Endodermal cell (in vitro differentiated cells): ENCODE results near the gene AEBP1. TPM values are rescaled to one million over a fixed set of nuclear protein-coding genes. Genes with fewer than 3 reads are reported as not detected.

Experiments
- DNase-seq: peaks from one replicate; pipeline ENCODE4 v3.0.0-alpha.2; 2017
- H3K27ac ChIP-seq: 2 replicates; pipeline ENCODE4 v1.5.1; 2013; ENCODE audit warnings: mild to moderate bottlenecking, low read depth, low read length, moderate library complexity
- H3K27me3 ChIP-seq: 2 replicates; pipeline ENCODE4 v1.6.1; 2013; ENCODE audit warnings: mild to moderate bottlenecking, low read length, moderate library complexity; ENCODE audit not compliant: insufficient read depth, control insufficient read depth, poor library complexity, severe bottlenecking
- H3K36me3 ChIP-seq: 2 replicates; pipeline ENCODE4 v1.7.0; 2013; ENCODE audit warnings: mild to moderate bottlenecking, low read length, moderate library complexity; ENCODE audit not compliant: control insufficient read depth, insufficient read depth
- H3K4me1 ChIP-seq: one replicate; pipeline ENCODE4 v1.7.0; 2013; ENCODE audit warnings: low read length; ENCODE audit not compliant: control insufficient read depth, insufficient read depth
- H3K4me3 ChIP-seq: 2 replicates; pipeline ENCODE4 v1.5.1; 2013; ENCODE audit warnings: mild to moderate bottlenecking, low read length, moderate library complexity
- H3K9ac ChIP-seq: 2 replicates; pipeline ENCODE4 v1.6.1; 2013; ENCODE audit warnings: mild to moderate bottlenecking, low read length, moderate library complexity; ENCODE audit not compliant: poor library complexity, severe bottlenecking; ENCODE audit errors: extremely low read depth
- H3K9me3 ChIP-seq: 2 replicates; pipeline ENCODE4 v1.6.1; 2013; ENCODE audit warnings: mild to moderate bottlenecking, low read length, moderate library complexity; ENCODE audit not compliant: control insufficient read depth
- H3K27ac Mint-ChIP-seq: 2 replicates; pipeline ENCODE4 v1.8.0; 2020; ENCODE audit warnings: mixed read lengths
- H3K27me3 Mint-ChIP-seq: 2 replicates; pipeline ENCODE4 v1.8.0; 2021; ENCODE audit warnings: mild to moderate bottlenecking, mixed read lengths; ENCODE audit not compliant: insufficient read depth
- H3K36me3 Mint-ChIP-seq: 2 replicates; pipeline ENCODE4 v1.8.0; 2020; ENCODE audit warnings: low read depth, mixed read lengths
- H3K4me1 Mint-ChIP-seq: 2 replicates; pipeline ENCODE4 v1.8.0; 2020; ENCODE audit warnings: mixed read lengths
- H3K4me3 Mint-ChIP-seq: 2 replicates; pipeline ENCODE4 v1.8.0; 2020; ENCODE audit warnings: mild to moderate bottlenecking, moderate library complexity, mixed read lengths
- H3K9me3 Mint-ChIP-seq: 2 replicates; pipeline ENCODE4 v1.8.0; 2020; ENCODE audit warnings: mild to moderate bottlenecking, mixed read lengths
- WGBS, 2 experiments: methylation state at CpG; one replicate each; pipeline versions ENCODE4 v1.1.5 to v1.1.7; 2013; ENCODE audit warnings: missing lambda C conversion rate in 2 of 2, mixed read lengths in 1 of 2; ENCODE audit not compliant: insufficient coverage in 1 of 2, insufficient read length in 1 of 2; 5-methylcytosine and 5-hydroxymethylcytosine counted together
- microRNA-seq: library from miRNA; unstranded; fragments of <30 nt; microRNA quantifications from one replicate; pipeline ENCODE4 v1.2.0, GENCODE V29; 2020; ENCODE audit warnings: borderline microRNAs expressed
- total RNA-seq, 2 donors: library from RNA; stranded (reverse); fragmentation: NEBNext Ultra II Directional in 1 of 2; extraction: Animal tissue kit (Norgen Biotek cat#: 25700) in 1 of 2; gene quantifications; 2 replicates in 1 of 2; 3 replicates in 1 of 2; pipeline ENCODE4 v1.2.1, GENCODE V29; 2021
- TF ChIP-seq, protein P1 (sequence below): fragments of 200-600 bp; sonication (generic); conservative IDR thresholded peaks from 2 replicates; pipeline ENCODE4 v1.5.0; 2021; ENCODE audit warnings: antibody characterized with exemption, mild to moderate bottlenecking

AEBP1 gene
- total RNA-seq, 2 donors from 2014 or later, result 55.2 to 65.8 TPM

DNA sequence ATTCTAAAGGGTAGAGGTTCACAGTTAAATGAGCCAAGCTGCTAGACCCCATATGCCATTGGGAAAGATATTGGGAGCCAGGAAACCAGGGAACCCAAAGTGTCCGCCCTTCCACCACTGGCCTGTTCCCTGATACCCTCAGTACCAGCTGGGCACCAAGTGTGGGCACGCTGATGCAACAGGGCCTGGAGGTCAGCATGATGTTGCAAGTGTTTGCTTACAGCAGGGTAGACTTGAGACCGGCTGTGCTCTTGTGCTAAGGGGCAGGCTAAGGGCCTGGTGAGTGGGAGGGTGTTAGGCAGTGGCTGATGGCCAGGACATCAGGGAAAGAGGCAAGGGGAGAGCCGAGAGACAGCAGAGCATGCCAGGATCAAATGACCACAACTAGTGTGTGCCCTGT lies 58.0 kb downstream of the AEBP1 start:
- 90 to 91% methylated on average over 4 of the region's 4 CpGs for WGBS, 2 experiments
- Histone ChIP-seq H3K9me3 (no peaks in the 10 kb centered on the region), H3K27me3 (no peaks in the 10 kb centered on the region), H3K27ac (no peak overlapping the region), H3K4me3 (no peak overlapping the region), H3K4me1 (no peaks in the 10 kb centered on the region), H3K9ac (no peak overlapping the region), H3K36me3 (no peaks in the 10 kb centered on the region)
- no peak overlapping the region for H3K27ac Mint-ChIP-seq
- no peaks in the 10 kb centered on the region for H3K4me1 Mint-ChIP-seq
- TF ChIP-seq, protein P1, sequence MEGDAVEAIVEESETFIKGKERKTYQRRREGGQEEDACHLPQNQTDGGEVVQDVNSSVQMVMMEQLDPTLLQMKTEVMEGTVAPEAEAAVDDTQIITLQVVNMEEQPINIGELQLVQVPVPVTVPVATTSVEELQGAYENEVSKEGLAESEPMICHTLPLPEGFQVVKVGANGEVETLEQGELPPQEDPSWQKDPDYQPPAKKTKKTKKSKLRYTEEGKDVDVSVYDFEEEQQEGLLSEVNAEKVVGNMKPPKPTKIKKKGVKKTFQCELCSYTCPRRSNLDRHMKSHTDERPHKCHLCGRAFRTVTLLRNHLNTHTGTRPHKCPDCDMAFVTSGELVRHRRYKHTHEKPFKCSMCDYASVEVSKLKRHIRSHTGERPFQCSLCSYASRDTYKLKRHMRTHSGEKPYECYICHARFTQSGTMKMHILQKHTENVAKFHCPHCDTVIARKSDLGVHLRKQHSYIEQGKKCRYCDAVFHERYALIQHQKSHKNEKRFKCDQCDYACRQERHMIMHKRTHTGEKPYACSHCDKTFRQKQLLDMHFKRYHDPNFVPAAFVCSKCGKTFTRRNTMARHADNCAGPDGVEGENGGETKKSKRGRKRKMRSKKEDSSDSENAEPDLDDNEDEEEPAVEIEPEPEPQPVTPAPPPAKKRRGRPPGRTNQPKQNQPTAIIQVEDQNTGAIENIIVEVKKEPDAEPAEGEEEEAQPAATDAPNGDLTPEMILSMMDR, result no peak
- H3K9me3 Mint-ChIP-seq, result no peaks in the 10 kb centered on the region
- H3K36me3 Mint-ChIP-seq, result no peaks in the 10 kb centered on the region
- H3K27me3 Mint-ChIP-seq, result peaks cover 4% of the 10 kb centered on the region
- DNase-seq, result peak; percentile 26
- H3K4me3 Mint-ChIP-seq, result no peak overlapping the region

DNA sequence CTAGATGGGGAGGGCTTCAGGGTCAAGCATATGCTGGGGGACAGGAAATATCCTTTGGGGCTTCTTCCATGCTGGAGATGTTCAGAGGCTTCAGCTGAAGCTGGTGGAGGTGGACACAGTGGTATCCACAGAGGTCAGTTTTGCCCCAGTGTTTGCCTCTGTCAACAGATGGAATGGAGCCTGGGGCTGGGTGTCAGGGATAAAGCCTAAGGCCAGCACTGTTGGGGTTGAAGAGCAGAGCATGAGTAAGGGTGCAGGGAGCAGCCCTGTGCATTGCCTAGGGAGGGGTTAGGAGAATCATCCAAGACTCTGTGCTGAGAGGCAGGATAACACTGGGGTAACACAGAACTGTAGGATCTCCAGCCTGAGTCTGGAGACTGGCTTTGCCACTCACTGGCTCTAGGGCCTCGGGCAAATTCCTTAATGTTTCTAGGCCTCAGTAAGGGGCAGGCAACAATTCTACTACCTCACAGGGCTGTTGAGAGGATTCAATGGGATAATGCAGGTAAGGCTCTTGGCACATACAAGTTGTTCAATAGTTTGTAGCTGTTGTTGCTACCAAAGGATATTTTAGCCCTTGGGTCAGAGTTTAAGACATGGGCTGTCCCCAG lies 58.7 kb downstream of the AEBP1 start:
- no peaks in the 10 kb centered on the region for H3K4me1 ChIP-seq
- no peaks in the 10 kb centered on the region for H3K9me3 ChIP-seq
- H3K9me3 Mint-ChIP-seq, result no peaks in the 10 kb centered on the region
- H3K4me1 Mint-ChIP-seq, result no peaks in the 10 kb centered on the region
- H3K27me3 ChIP-seq, result no peaks in the 10 kb centered on the region
- no peaks in the 10 kb centered on the region for H3K36me3 ChIP-seq
- no peak overlapping the region for H3K27ac ChIP-seq
- WGBS, 2 experiments, result 89% methylated on average over 1 of the region's 1 CpG; no CpG with 5 or more reads in 1 of the 2 experiments
- H3K4me3 ChIP-seq, result no peak overlapping the region
- no peak overlapping the region for H3K27ac Mint-ChIP-seq
- peak; percentile 32 for DNase-seq
- H3K36me3 Mint-ChIP-seq, result no peaks in the 10 kb centered on the region
- H3K4me3 Mint-ChIP-seq, result no peak overlapping the region
- H3K27me3 Mint-ChIP-seq, result peaks cover 6% of the 10 kb centered on the region
- H3K9ac ChIP-seq, result no peak overlapping the region
- TF ChIP-seq, protein P1, result no peak

DNA sequence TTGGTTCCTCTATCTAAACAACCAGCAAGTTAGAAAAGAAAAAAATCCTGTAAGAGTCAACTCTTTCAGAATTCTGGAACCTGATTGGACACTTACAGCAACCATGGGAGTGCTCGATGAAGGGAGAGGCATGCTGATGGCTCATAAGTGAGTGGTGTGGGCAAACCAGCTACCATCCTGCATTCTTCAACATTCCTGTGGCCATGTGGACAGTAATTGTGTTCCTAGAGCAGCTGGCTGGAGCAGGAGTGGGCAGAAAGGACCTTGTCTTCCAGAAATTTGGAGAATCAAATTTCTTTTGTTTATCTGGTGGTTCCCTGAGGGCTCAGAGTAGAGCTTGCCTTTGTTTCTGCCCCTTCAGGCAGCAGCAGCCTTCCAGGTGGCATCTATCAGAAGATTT lies 59.4 kb downstream of the AEBP1 start:
- Histone ChIP-seq H3K27me3 (no peaks in the 10 kb centered on the region), H3K4me1 (no peaks in the 10 kb centered on the region), H3K27ac (no peak overlapping the region), H3K9ac (no peak overlapping the region), H3K9me3 (no peaks in the 10 kb centered on the region), H3K36me3 (no peaks in the 10 kb centered on the region), H3K4me3 (no peak overlapping the region)
- H3K4me1 Mint-ChIP-seq, result no peaks in the 10 kb centered on the region
- no peak overlapping the region for H3K27ac Mint-ChIP-seq
- no peaks in the 10 kb centered on the region for H3K36me3 Mint-ChIP-seq
- H3K9me3 Mint-ChIP-seq, result no peaks in the 10 kb centered on the region
- peaks cover 6% of the 10 kb centered on the region for H3K27me3 Mint-ChIP-seq
- DNase-seq, result peak; percentile 41
- no peak overlapping the region for H3K4me3 Mint-ChIP-seq
- TF ChIP-seq, protein P1, result no peak
- WGBS, 2 experiments, result 82 to 100% methylated on average over 1 of the region's 1 CpG

Small RNA genes lying within 50 kb of the gene (microRNA-seq; reads per million reads assigned to microRNA genes)
- gene MIR6838, result not detected

Other genes starting within 250 kb of the AEBP1 start
- 10 to 100 TPM; 86.5 to 91.0 TPM for gene MRPS24, start 234.8 kb upstream of the AEBP1 start, total RNA-seq
- 10 to 100 TPM; 23.2 to 23.8 TPM for gene URGCP, start 197.7 kb upstream of the AEBP1 start, total RNA-seq
- 10 to 100 TPM in 1 of 2 donors, 1 to 10 TPM in 1; 10.0 to 10.7 TPM for gene UBE2D4, start 177.9 kb upstream of the AEBP1 start, total RNA-seq
- under 1 TPM in 1 of 2 donors, not detected in 1; 0.15 TPM for gene SPDYE1, start 106.4 kb upstream of the AEBP1 start, total RNA-seq
- gene DBNL, start 59.6 kb upstream of the AEBP1 start, total RNA-seq, result 10 to 100 TPM; 47.0 to 50.9 TPM
- gene PGAM2, start 38.8 kb upstream of the AEBP1 start, total RNA-seq, result 1 to 10 TPM; 1.2 to 1.3 TPM
- gene POLM, start 21.8 kb upstream of the AEBP1 start, total RNA-seq, result 10 to 100 TPM; 23.6 to 27.0 TPM
- gene POLD2, start 19.2 kb downstream of the AEBP1 start, total RNA-seq, result 100 to 1,000 TPM; 127 to 141 TPM
- gene MYL7, start 37.0 kb downstream of the AEBP1 start, total RNA-seq, result 100 to 1,000 TPM; 115 to 120 TPM
- gene GCK, start 85.1 kb downstream of the AEBP1 start, total RNA-seq, result under 1 TPM; 0.29 to 0.48 TPM
- gene YKT6, start 96.6 kb downstream of the AEBP1 start, total RNA-seq, result 100 to 1,000 TPM in 1 of 2 donors, 10 to 100 TPM in 1; 96.2 to 101 TPM
- under 1 TPM in 1 of 2 donors, not detected in 1; 0.26 TPM for gene CAMK2B, start 221.2 kb downstream of the AEBP1 start, total RNA-seq